ENCODE results near the gene BEST2. TPM values are rescaled to one million over a fixed set of nuclear protein-coding genes. Genes with fewer than 3 reads are reported as not detected.
A peak's percentile ranks its signal among the peaks of the same experiment; 100 is the strongest.

BEST2 gene
- total and polyA plus RNA-seq, 2 of the 4 experiments (the other 2 are of a cell fraction): not detected

Small RNAs within 50 kb of the gene (microRNA-seq; reads per million reads assigned to microRNA genes)
- gene MIR5684 (ENCODE audit: insufficient read depth in 1 of 2, insufficient read length in 1 of 2, unreplicated experiment in 1 of 2) (0 reads per million in 2 experiments), gene SNORD41 (ENCODE audit: insufficient read depth, insufficient read length) (298 reads per million, percentile 88 among the genes with 10 or more reads in this experiment)

Small RNAs within 50 kb of the gene (small RNA-seq; reads per million reads assigned to genes)
- gene MIR5684 (0 reads per million in 5 experiments), gene SNORD41 (3.3 to 23.1 (median 5.3) reads per million in 5 experiments)

Other genes with a start within 250 kb of the BEST2 start
- 6.3 and 9.4 TPM in 2 replicates for gene ZNF564, start 200.3 kb upstream of the BEST2 start, total RNA-seq (2012; rRNA removed)
- 1.2 and 1.5 TPM in 2 replicates for gene ZNF564, start 200.3 kb upstream of the BEST2 start, polyA plus RNA-seq (2012; rRNA removed)
- 8.1 and 9.0 TPM in 2 replicates for gene ZNF490, start 141.0 kb upstream of the BEST2 start, total RNA-seq (2012; rRNA removed)
- gene ZNF490, start 141.0 kb upstream of the BEST2 start, polyA plus RNA-seq (2012; rRNA removed): 1.5 and 1.7 TPM in 2 replicates
- gene ZNF791, start 140.9 kb upstream of the BEST2 start, total RNA-seq (2012; rRNA removed): 15.8 and 19.4 TPM in 2 replicates
- 7.0 and 7.1 TPM in 2 replicates for gene ZNF791, start 140.9 kb upstream of the BEST2 start, polyA plus RNA-seq (2012; rRNA removed)
- gene MAN2B1, start 85.0 kb upstream of the BEST2 start, total RNA-seq (2012; rRNA removed): 10.4 and 10.6 TPM in 2 replicates
- gene MAN2B1, start 85.0 kb upstream of the BEST2 start, polyA plus RNA-seq (2012; rRNA removed): 55.4 and 64.0 TPM in 2 replicates
- gene WDR83, start 85.0 kb upstream of the BEST2 start, total RNA-seq (2012; rRNA removed): 5.3 and 5.9 TPM in 2 replicates
- gene WDR83, start 85.0 kb upstream of the BEST2 start, polyA plus RNA-seq (2012; rRNA removed): 8.9 and 10.5 TPM in 2 replicates
- gene DHPS, start 69.9 kb upstream of the BEST2 start, total RNA-seq (2012; rRNA removed): 73.3 and 82.8 TPM in 2 replicates
- gene DHPS, start 69.9 kb upstream of the BEST2 start, polyA plus RNA-seq (2012; rRNA removed): 85.0 and 88.6 TPM in 2 replicates
- not detected in 2 replicates for gene GNG14, start 63.8 kb upstream of the BEST2 start, total RNA-seq (2012; rRNA removed)
- gene GNG14, start 63.8 kb upstream of the BEST2 start, polyA plus RNA-seq (2012; rRNA removed): not detected in 2 replicates
- 8.6 and 9.5 TPM in 2 replicates for gene FBXW9, start 55.2 kb upstream of the BEST2 start, total RNA-seq (2012; rRNA removed)
- 14.2 and 14.4 TPM in 2 replicates for gene FBXW9, start 55.2 kb upstream of the BEST2 start, polyA plus RNA-seq (2012; rRNA removed)
- 32.8 and 36.0 TPM in 2 replicates for gene TNPO2, start 27.9 kb upstream of the BEST2 start, total RNA-seq (2012; rRNA removed)
- 77.2 and 82.3 TPM in 2 replicates for gene TNPO2, start 27.9 kb upstream of the BEST2 start, polyA plus RNA-seq (2012; rRNA removed)
- 99.2 and 113 TPM in 2 replicates for gene TRIR, start 17.1 kb upstream of the BEST2 start, total RNA-seq (2012; rRNA removed)
- gene TRIR, start 17.1 kb upstream of the BEST2 start, polyA plus RNA-seq (2012; rRNA removed): 201 and 242 TPM in 2 replicates
- 111 and 129 TPM in 2 replicates for gene GET3, start 14.3 kb upstream of the BEST2 start, total RNA-seq (2012; rRNA removed)
- 152 and 178 TPM in 2 replicates for gene GET3, start 14.3 kb upstream of the BEST2 start, polyA plus RNA-seq (2012; rRNA removed)
- gene HOOK2, start 23.8 kb downstream of the BEST2 start, total RNA-seq (2012; rRNA removed): 7.5 and 8.1 TPM in 2 replicates
- 11.0 and 21.6 TPM in 2 replicates for gene HOOK2, start 23.8 kb downstream of the BEST2 start, polyA plus RNA-seq (2012; rRNA removed)
- gene JUNB, start 39.7 kb downstream of the BEST2 start, total RNA-seq (2012; rRNA removed): 20.8 and 32.8 TPM in 2 replicates
- 109 and 141 TPM in 2 replicates for gene JUNB, start 39.7 kb downstream of the BEST2 start, polyA plus RNA-seq (2012; rRNA removed)
- gene PRDX2, start 50.0 kb downstream of the BEST2 start, total RNA-seq (2012; rRNA removed): 351 and 371 TPM in 2 replicates
- 378 and 383 TPM in 2 replicates for gene PRDX2, start 50.0 kb downstream of the BEST2 start, polyA plus RNA-seq (2012; rRNA removed)
- not detected in 2 replicates for gene THSD8, start 50.3 kb downstream of the BEST2 start, total RNA-seq (2012; rRNA removed)
- gene THSD8, start 50.3 kb downstream of the BEST2 start, polyA plus RNA-seq (2012; rRNA removed): 0.68 and 0.90 TPM in 2 replicates
- gene RNASEH2A, start 54.8 kb downstream of the BEST2 start, total RNA-seq (2012; rRNA removed): 44.6 and 45.5 TPM in 2 replicates
- 34.9 and 39.4 TPM in 2 replicates for gene RNASEH2A, start 54.8 kb downstream of the BEST2 start, polyA plus RNA-seq (2012; rRNA removed)
- not detected in 2 replicates for gene RTBDN, start 82.8 kb downstream of the BEST2 start, total RNA-seq (2012; rRNA removed)
- gene RTBDN, start 82.8 kb downstream of the BEST2 start, polyA plus RNA-seq (2012; rRNA removed): 0.07 and 0.14 TPM in 2 replicates
- gene MAST1, start 86.7 kb downstream of the BEST2 start, total RNA-seq (2012; rRNA removed): 0.28 and 1.1 TPM in 2 replicates
- 0.44 and 0.56 TPM in 2 replicates for gene MAST1, start 86.7 kb downstream of the BEST2 start, polyA plus RNA-seq (2012; rRNA removed)
- gene DNASE2, start 129.7 kb downstream of the BEST2 start, total RNA-seq (2012; rRNA removed): 6.4 and 9.5 TPM in 2 replicates
- gene DNASE2, start 129.7 kb downstream of the BEST2 start, polyA plus RNA-seq (2012; rRNA removed): 31.1 and 32.0 TPM in 2 replicates
- gene KLF1, start 135.4 kb downstream of the BEST2 start, total RNA-seq (2012; rRNA removed): not detected in 2 replicates
- not detected in 2 replicates for gene KLF1, start 135.4 kb downstream of the BEST2 start, polyA plus RNA-seq (2012; rRNA removed)
- 41.1 and 41.6 TPM in 2 replicates for gene GCDH, start 139.4 kb downstream of the BEST2 start, total RNA-seq (2012; rRNA removed)
- 24.5 and 27.7 TPM in 2 replicates for gene GCDH, start 139.4 kb downstream of the BEST2 start, polyA plus RNA-seq (2012; rRNA removed)
- under 0.01 and 0.36 TPM in 2 replicates for gene SYCE2, start 167.5 kb downstream of the BEST2 start, total RNA-seq (2012; rRNA removed)
- 0.19 and 0.50 TPM in 2 replicates for gene SYCE2, start 167.5 kb downstream of the BEST2 start, polyA plus RNA-seq (2012; rRNA removed)
- 49.3 and 53.0 TPM in 2 replicates for gene FARSA, start 181.9 kb downstream of the BEST2 start, total RNA-seq (2012; rRNA removed)
- 75.9 and 80.9 TPM in 2 replicates for gene FARSA, start 181.9 kb downstream of the BEST2 start, polyA plus RNA-seq (2012; rRNA removed)
- gene CALR, start 186.8 kb downstream of the BEST2 start, total RNA-seq (2012; rRNA removed): 3,245 and 3,358 TPM in 2 replicates
- 1,894 and 1,932 TPM in 2 replicates for gene CALR, start 186.8 kb downstream of the BEST2 start, polyA plus RNA-seq (2012; rRNA removed)
- gene RAD23A, start 194.1 kb downstream of the BEST2 start, total RNA-seq (2012; rRNA removed): 54.3 and 56.4 TPM in 2 replicates
- 67.8 and 79.7 TPM in 2 replicates for gene RAD23A, start 194.1 kb downstream of the BEST2 start, polyA plus RNA-seq (2012; rRNA removed)
- 13.3 and 22.5 TPM in 2 replicates for gene GADD45GIP1, start 205.4 kb downstream of the BEST2 start, total RNA-seq (2012; rRNA removed)
- 42.4 and 64.7 TPM in 2 replicates for gene GADD45GIP1, start 205.4 kb downstream of the BEST2 start, polyA plus RNA-seq (2012; rRNA removed)
- gene DAND5, start 217.8 kb downstream of the BEST2 start, total RNA-seq (2012; rRNA removed): not detected in 2 replicates
- 0.03 TPM in 1 of 2 replicates, not detected in the other for gene DAND5, start 217.8 kb downstream of the BEST2 start, polyA plus RNA-seq (2012; rRNA removed)
- gene NFIX, start 243.7 kb downstream of the BEST2 start, total RNA-seq (2012; rRNA removed): 10.0 and 10.2 TPM in 2 replicates
- gene NFIX, start 243.7 kb downstream of the BEST2 start, polyA plus RNA-seq (2012; rRNA removed): 46.9 and 47.7 TPM in 2 replicates